Activated naive CD8-positive, alpha-beta T cell treated with anti-CD3 and anti-CD28 coated beads, Interleukin-2, amount 10 ng/mL, durations not matched to agents 7 days and 5 days (primary cell): ENCODE data around the gene TSR2. TPM values are rescaled to one million over a fixed set of nuclear protein-coding genes. Genes with fewer than 3 reads are reported as not detected.
A peak's percentile ranks its signal among the peaks of the same experiment; 100 is the strongest.
"Not testable (repeated sequence)": the region's sequence is repeated elsewhere in the genome, so short reads cannot be mapped to it uniquely, and the experiment has no call there.

Experiments
- ATAC-seq: fragments of 150-1000 bp; cut with Tn5 transposase; one replicate; pipeline ENCODE4 v1.10.0; 2021; ENCODE audit warnings: low read depth, moderate library complexity
- POLR2A ChIA-PET: fragments of 350-600 bp; sonication (Branson Sonifier 250); formaldehyde crosslinking; loops from one replicate; lab custom pipeline; 2021; ENCODE audit warnings: antibody characterized with exemption; lab: Charles Lee
- DNase-seq: peaks from one replicate; pipeline ENCODE4 v3.0.0; 2021
- H3K27ac Mint-ChIP-seq: one replicate; pipeline ENCODE4 v1.8.0; 2022; ENCODE audit warnings: mild to moderate bottlenecking, mixed read lengths
- H3K27me3 Mint-ChIP-seq: one replicate; pipeline ENCODE4 v1.8.0; 2022; ENCODE audit warnings: mild to moderate bottlenecking, moderate library complexity, mixed read lengths
- H3K36me3 Mint-ChIP-seq: one replicate; pipeline ENCODE4 v1.8.0; 2021; ENCODE audit warnings: mild to moderate bottlenecking, mixed read lengths
- H3K4me1 Mint-ChIP-seq: one replicate; pipeline ENCODE4 v1.8.0; 2021; ENCODE audit warnings: mixed read lengths
- H3K4me3 Mint-ChIP-seq: one replicate; pipeline ENCODE4 v1.8.0; 2022; ENCODE audit warnings: mild to moderate bottlenecking, moderate library complexity, mixed read lengths
- H3K9me3 Mint-ChIP-seq: one replicate; pipeline ENCODE4 v1.8.0; 2021; ENCODE audit warnings: mixed read lengths
- total RNA-seq, 2 experiments: library from RNA; stranded (reverse); gene quantifications; one replicate each; pipeline ENCODE4 v1.2.3, GENCODE V29; 2021

The TSR2 gene
- total RNA-seq, 2 experiments from 2014 or later: 32.4 to 33.8 TPM

- H3K36me3 Mint-ChIP-seq, H3K27ac Mint-ChIP-seq, H3K9me3 Mint-ChIP-seq, DNase-seq, ATAC-seq, POLR2A ChIA-PET, H3K4me3 Mint-ChIP-seq, H3K4me1 Mint-ChIP-seq: not testable (repeated sequence)
- peaks cover 17% of the 10 kb centered on the region for H3K27me3 Mint-ChIP-seq
Measured at GRCh38 chrX:54489819-54490218, 49.6 kb downstream of the TSR2 start.

- Mint-ChIP-seq H3K27ac (no peak overlapping the region), H3K4me3 (no peak overlapping the region), H3K27me3 (peaks cover 26% of the 10 kb centered on the region), H3K9me3 (no peaks in the 10 kb centered on the region), H3K4me1 (peaks cover 3% of the 10 kb centered on the region), H3K36me3 (no peaks in the 10 kb centered on the region)
- POLR2A ChIA-PET: no interaction called here
- ATAC-seq (no peak), DNase-seq (no peak)
Measured at GRCh38 chrX:54492340-54492739, 52.1 kb downstream of the TSR2 start.

GRCh38 chrX:54494166-54494988, 54.2 kb downstream of the TSR2 start:
- no peak for ATAC-seq
- H3K4me1 Mint-ChIP-seq: peaks cover 3% of the 10 kb centered on the region
- no peak overlapping the region for H3K27ac Mint-ChIP-seq
- H3K4me3 Mint-ChIP-seq: peak overlapping the region; percentile 60
- H3K27me3 Mint-ChIP-seq: peaks cover 32% of the 10 kb centered on the region
- no peaks in the 10 kb centered on the region for H3K9me3 Mint-ChIP-seq
- POLR2A ChIA-PET: no interaction called here
- DNase-seq: no peak
- H3K36me3 Mint-ChIP-seq: no peaks in the 10 kb centered on the region

Other genes with a start within 250 kb of the TSR2 start
- gene WNK3, start 82.4 kb upstream of the TSR2 start, total RNA-seq: under 1 TPM; 0.26 to 0.33 TPM
- gene FGD1, start 55.8 kb downstream of the TSR2 start, total RNA-seq: under 1 TPM; 0.06 TPM
- gene GNL3L, start 89.8 kb downstream of the TSR2 start, total RNA-seq: 10 to 100 TPM; 43.7 to 44.5 TPM